Measurements from ENCODE around the gene ABLIM2.

The ABLIM2 gene

DNA sequence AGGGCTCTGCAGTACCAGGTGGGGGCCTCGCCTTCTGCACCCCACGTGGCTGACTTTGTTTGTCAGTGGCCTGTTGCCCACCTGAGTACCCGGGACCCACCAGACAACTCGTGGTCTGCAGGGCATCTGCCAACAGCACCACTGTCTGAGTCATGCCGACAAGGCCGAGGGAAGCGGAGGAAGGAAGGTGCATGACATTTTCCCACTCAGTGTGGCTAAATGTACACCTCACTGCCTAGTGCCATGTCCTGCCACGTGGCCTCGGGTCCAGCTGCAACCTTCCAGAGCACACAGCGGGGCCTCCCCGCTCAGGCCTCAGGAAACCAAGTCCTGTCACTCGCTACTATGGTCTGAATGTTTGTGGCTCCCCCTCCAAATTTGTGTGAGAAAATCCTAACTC lies 22.1 kb downstream of the ABLIM2 start:
- no peak for DNase-seq

DNA sequence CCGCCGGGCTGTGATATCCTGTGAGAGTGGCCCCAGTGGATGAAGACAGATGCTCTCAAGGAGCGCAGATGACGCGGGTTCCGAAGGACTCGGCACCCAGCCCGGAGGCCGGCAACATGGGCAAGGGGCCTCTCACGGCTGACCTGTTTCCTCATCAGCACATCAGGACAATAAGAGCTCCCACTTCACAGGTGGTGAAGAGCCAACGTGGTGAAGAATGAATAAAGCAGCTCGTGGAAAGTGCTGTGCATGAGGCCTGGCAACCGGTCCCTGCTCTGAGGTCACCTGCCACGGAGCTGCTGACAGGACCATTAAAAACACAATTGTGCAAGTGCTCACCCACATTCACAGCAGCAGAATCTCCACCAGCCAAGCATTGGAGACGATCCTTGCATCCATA lies 22.9 kb downstream of the ABLIM2 start:
- DNase-seq, result no peak

DNA sequence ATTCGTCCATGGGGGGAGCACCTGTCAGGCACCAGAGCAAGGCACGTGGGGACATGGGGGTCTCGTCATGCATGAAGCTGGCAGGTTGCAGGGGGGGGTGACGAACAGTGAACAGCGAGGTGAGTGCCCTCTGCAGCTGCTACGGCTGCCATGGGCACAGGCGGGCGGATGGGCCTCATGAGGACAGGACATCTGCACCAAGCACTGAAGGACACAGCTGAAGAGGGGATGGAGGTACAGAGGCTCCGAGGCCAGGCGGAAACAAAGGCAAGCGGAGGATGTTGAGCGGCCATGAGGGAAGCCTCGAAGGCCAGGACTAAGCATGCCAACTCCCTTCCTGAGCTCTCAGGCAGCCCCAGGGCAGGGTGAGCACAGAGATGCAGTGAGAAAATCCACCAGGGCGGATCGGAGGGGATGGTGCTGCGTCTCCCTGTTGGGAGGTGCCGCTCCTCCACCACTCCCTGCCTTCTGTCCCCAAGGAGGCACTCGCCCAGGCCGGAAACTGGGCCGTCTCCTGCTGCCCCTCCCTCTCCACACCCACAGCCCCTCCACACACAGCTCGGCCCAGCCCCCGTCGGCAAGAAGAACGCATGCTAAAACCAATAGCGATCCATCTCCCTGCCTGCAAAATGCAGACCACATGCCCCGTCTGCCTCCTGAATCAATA lies 24.6 kb downstream of the ABLIM2 start:
- no peak for DNase-seq

DNA sequence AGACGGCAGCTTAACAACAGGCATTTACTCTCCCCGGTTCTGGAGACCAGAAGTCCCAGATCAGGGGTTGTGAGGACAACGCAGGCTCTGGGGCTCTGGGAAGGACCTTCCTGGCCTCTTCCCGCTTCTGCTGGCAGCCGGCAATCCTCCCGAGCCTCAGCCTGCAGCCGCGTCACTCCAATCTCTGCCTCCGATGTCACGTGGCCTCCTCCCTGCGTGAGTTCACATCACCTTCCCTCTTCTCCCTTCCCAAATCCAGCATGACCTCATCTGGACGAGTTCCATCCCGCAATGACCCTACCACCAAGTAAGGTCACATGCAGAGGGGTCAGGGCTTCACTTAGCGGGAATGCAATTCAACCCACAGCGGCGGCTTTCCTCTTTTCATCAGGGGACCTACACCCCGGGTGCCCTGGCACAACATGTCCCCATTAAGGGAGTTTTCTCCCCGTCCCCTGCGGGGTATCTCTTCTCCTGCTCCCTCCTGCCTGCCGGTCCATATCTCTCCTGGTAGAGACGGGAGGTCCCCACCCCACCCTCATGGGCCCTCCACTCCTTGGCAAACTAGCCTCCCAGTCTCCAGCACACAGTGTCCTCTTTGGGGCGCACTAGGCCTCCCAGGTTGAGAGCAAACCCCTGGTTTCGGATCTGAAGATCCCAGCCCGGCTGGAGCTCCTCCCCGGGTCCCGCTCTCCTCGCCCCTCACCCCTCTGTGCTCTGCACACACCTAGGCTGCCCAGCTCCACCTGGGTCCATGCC lies 25.5 kb downstream of the ABLIM2 start:
- no peak for DNase-seq

DNA sequence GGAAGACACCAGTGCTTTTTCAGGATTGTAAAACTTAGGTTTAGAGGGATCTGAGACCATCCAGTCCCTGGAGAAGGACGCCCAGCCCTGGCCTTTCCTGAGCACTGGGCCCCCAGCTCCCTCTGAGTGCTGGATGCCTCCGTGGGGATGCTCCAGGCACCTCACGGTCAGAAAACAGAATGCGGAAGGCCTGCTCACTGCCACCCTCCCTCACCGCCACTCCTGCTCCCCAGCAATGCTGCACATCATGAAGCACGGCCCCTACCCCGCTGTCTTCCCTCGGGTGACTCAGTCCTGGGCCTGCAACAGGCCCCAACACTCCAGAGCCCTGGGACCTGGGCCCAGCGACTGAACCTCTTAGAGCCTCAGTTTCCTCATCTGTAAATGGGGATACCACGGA lies 26.2 kb downstream of the ABLIM2 start:
- no peak for DNase-seq

DNA sequence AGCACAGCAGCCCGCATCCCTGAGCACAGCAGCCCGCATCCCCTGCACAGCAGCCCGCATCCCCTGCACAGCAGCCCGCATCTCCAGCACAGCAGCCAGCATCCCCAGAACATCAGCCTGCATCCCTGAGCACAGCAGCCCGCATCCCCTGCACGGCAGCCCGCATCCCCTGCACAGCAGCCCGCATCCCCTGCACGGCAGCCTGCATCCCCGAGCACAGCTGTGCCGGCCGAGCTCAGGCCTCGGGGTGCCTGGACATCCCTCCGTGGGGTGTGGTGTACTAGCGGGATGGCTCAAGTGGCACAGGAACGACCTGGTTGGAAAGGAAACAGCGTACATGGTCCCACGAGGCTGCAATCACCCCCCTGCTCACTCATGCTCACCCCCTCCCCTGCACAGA lies 26.8 kb downstream of the ABLIM2 start:
- no peak for DNase-seq

DNA sequence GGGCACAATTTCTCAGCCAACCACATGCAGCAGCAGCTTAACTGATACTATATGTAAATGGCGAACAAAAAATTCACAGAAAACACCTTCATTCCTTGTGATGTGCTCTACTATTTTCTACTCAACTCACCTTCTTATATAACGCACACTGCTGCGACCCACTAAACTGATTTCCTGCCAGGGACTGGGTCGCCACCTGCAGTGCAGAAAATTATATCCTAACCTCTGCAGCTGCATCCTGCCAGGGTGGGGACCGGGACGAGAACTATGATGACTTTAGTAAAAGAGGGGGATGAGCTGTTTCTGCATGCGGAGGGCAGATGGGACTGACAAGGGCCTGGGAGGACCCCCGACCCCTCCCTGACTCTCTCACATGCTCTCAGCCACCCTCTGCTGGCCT lies 27.4 kb downstream of the ABLIM2 start:
- no peak for DNase-seq

DNA sequence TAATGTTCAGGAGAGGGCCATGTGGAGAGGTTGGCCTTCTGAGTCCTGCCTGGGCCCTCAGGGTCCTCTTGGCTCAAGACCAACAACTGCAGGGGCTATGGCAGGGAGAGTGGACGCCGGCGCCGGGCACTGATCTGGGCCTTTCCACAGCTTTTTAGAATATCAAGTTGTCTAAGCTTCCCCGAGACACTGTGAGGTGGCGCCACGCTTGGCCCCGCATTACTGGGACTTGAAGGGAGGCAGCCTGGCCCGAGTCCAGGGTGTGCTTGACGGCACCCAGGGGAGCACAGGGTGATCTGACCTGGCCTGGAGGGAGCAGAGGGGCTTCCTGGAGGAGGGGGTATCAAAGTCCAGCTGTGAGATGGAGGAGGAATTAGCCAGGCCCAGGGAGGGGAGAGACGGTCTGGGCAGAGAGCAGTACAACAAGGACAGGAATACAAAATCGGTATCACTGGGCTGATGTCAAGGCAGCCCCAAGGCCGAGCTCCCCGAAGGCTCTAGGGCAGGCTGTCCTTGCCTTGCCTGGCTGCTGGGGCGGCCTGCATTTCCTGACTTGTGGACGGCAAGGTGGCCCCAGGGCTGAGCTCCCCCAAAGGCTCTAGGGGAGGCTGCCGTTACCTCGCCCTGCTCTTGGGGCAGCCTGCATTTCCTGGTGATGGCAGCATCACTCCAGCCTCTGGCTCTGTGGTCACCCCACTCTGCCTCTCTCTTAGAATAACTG lies 28.1 kb downstream of the ABLIM2 start:
- no peak for DNase-seq

DNA sequence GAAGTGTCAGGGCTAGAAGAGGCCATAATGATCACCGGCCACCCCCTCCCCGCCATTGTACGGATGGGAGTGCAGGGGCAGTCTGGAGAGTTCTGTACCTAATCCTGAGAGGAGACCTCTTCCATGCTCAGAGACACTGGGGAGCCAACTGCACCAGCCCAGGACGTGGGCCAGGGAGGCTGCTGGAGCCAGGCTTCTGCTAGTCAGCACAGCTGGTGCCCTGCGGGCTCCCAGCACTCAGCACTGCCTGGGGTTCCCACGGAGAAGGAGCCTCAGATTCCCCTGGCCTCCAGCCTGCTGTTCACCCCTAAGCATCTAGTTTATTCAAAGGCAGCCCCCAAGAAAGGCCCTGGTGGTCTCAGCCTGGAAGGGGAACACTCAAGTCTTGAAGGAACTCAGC lies 28.8 kb downstream of the ABLIM2 start:
- DNase-seq, result no peak

DNA sequence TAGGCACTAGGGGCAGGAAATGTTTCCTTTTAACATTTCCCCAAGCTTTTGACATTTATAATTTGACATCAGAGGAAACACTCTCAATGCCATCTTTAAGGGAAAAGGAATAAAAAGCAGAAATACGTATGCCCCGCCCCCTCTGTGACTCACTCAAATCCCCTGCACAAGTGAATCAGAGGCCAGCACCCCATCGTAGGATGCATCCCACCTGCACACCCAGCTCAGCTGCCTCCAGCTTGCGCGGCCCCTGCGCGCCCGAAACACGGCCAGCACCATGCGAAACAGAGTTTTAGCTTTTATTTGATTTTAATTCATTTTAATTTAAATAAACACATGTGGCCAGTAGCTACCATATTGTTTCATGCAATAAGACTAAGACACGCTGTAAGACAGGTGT lies 29.5 kb downstream of the ABLIM2 start:
- peak; percentile 24 to 38 (median 34) for DNase-seq

DNA sequence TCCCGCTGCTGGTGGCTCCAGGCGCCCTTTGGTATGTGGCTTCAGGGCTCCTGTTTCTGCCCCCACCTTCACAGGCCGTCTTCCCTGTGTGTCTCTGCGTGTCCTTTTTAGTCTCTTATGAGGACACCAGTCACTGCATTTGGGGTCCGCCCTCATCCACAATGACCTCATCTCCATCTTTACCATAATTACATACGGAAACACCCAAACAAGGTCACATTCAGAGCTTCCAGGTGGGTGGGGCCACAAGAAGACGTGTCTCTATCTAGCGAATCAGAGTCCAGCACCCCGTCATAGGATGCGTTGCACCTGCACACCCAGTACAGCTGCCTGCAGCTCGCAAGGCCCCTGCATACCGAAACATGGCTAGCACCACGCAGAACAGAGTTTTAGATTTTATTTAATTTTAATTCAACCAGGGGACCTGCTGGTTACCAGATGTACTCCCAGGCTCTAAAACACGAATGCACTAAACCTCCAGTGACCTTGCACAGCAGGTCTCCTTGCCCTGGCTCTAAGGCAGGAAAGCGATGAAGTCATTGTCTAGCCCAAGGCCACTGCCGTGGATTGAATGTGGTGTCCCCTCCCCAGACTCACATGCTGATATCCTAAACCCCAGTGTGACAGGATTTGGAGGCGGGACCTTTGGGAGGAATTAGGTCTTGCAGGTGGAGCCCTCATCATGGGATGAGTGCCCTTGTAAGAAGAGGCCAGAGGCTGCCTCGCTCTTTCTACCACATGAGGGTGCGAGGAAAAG lies 30.3 kb downstream of the ABLIM2 start:
- no peak for DNase-seq

DNA sequence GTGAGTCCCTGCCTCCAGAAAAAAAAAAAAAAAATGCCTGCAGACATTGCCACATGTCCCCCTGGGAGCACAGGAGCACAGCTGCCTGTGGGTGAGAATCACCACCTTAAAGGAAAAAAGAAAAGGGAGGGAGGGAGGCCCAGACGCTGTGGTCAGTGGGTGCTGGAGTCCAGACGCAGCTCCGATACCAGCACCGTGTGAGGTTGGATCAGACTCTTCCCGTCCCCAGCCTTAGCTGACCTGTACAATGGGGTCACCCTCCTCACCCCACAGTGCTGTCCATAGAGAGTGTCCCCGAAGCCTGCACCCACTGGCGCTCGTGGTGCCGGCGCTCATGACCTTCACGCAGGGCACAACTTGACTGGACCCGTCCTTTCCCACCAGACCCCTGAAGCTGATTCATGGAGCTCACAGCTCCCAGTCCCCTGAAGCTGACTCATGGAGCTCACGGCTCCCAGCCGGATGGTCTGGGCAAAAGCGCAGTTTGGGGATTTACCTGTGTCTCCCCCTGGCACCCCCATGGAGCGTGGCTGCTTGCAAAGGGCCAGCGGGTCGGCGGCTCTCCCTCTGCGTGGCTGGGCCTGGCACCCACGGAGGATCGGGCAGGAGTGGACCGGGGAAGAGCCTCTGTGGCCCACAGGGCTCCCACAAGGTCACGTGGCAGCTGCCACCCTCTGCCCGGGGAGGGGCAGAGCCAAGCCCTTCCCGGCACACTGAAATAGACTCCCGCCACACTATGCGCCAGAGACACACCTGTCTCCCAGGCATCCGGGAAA lies 31.4 kb downstream of the ABLIM2 start:
- DNase-seq, result no peak

DNA sequence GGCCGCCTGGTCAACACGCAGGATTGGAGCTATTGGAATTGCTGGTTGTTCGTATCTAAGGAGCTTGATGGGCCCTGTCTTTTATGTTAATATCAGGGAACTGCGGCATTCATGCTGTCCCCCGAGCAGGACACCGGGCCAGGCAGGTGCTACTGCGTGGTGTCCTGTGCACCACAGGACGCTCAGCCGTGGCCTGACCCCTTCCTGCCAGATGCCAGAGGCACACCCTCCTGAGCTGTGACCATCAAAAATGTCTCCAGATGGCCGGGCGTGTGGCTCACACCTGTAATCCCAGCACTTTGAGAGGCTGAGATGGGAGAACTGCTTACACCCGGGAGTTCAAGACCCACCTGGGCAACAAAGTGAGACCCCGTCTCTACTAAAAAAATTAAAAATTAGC lies 32.1 kb downstream of the ABLIM2 start:
- no peak for DNase-seq

DNA sequence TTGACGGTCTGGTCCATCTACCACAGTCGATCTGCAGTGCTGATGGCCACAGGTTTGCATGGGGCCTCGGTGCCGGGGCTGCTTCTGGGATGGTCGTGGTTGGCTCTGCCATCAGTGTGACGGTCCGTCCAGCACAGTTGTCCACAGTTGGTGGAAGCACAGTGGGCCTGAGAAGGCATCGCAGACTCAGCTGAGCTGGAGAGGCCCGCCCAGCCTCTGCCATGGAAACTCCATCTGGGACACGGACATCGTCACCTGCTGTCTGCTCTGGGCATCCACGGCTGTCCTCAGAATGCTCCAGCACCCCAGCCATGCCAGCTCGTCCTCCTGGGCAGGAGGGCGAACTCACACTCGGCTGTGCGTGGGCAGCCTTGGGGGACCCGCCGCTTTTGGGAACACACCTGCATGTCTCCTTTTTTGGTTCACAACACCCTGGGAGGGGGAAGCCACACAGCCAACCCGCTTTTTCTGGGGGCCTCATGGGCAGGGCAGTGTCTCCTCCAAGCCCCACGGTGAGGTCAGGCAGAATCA lies 33.0 kb downstream of the ABLIM2 start:
- no peak for DNase-seq

DNA sequence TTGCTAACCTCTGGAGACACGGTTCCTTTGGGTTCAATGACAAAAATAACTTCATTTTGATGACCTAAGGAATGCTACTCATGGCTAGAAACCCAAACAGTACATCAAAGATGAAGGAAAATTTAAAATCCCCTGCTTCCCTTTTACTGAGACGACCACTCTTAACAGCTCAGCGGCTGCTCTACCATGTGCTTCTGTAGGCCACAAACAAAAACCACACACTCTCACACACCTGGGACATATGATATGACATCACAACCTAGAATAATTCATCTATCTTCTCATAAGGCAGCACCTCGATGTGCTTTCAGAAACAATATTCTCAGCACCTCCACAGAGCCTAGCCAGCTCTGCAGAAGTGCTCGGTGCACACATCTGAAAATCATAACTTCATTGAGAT lies 34.7 kb downstream of the ABLIM2 start:
- no peak for DNase-seq

DNA sequence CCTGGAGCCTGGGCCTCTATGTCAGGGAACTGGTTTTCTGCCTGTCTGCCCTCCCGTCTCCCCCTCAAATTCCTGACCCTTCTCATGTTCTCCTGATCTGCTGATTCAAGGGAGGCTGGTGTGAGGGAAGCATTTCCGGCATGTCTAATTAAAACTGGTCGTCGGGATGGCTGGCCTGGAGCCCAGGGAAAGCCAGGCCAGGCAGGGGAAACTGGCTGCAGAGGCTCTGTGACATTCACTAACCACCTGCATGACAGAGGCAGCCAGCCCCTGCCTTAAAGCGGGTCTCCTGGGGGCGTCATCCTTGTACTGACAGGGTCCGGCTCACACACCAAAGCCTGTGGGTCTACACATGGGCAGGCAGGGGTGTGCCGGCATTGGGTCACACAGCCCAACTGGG lies 35.2 kb downstream of the ABLIM2 start:
- no peak for DNase-seq

DNA sequence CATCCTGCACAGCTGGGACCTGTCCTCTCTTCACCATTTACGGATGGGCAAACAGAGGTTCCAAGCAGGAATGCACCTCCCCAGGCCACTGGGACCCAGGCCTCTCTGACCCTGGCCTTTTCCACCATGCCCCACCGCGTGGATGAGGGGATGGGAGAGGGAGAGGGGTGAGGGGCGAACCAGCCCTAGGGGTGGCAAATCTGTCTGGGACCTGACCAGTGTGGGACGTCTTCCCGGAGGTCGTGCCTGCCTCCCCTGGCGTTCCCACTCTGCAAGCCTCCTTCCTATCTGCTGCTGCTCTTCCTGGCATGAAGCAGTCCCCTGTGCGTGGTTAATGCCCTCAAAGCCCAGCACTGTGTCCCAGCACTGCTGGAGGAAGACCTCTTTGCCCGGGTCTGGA lies 35.9 kb downstream of the ABLIM2 start:
- no peak for DNase-seq

DNA sequence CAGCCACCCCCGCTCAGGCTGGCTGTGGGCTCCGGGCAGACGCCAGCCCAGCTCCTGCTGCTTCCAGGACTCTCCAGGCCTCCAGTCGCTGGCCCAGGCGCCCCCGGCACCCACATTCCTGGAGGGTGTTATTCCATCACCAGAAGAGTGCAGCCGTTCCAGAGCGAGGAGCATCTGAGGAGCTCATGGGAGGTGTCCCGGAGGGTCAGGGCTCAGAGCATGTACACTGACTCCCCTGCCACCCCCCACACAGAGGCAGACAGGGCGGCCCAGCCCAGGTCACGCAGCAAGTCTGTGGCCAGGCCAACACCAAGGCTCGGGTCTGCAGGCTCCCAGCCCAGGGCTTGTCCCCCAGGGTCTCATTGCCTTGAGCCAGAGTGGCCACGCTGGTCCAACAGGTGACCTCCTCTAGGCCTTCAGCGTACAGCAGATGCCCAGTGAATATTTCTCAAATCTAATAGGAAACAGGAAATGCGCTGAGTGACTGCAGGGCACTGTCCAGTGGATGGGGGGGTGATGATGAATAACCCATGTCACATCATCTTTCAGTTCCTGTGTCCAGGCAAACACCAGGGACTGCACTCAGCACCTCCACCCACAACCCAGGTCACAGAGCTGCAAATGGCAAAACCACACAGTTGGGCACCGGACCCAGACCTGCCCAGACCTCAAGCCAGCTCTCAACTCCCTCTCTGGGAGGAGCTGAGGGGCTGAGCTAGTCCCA lies 37.2 kb downstream of the ABLIM2 start:
- no peak for DNase-seq

DNA sequence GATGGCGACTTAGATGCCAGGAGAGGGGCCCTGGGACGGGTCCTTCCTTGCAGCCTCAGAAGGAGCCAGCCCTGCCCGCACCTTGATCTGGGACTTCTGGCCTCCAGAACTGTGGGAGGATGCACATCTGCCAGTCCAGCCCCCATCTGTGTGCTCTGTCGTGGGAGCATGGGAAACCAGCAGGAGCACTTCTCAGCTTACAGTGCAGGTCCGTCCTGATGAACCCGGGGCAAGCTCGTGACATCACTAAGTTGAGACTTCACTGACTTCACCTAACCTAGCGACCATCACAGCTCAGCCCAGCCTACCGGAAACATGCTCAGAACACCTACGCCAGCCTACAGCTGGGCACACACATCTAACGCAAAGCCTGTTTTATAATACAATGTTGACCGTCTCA lies 38.1 kb downstream of the ABLIM2 start:
- DNase-seq, result no peak

DNA sequence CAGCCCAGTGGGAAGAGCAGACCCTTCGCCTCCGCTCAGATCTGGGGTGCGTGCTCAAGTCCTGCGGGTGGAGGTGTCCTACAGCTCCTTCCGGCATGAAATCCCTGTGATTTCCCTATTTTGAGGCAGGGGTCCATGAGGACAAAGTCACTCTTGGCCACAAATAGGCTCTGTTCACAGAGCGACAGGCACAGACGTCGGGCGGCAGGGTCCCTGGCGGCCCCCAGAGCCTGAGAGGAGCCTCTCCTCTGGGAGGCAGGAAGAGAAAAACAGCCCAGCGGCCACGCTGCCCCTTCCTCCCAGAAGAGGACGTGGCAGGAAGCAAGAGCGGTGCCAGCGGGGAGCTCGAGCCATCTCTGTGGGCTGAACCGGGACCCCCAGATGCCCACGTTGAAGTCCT lies 38.7 kb downstream of the ABLIM2 start:
- no peak for DNase-seq

DNA sequence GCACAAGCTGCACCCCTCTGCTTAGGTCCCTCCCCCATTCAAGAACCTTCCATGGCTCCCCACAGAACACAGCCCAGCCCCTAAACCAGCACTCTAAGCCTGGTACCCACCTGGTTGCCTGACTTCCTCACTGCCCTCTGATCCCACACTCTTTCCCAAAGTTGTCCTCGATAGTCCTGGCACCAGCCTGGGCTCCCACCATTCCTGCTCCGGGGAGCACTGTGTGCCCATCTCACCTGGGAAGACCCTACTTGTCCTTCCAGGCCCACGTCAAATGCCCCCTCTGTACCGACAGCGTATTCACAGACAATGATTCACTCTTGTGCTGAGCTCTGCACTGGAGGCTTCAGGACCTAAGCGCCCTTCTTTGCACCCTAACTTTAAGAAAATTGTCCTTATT lies 40.1 kb downstream of the ABLIM2 start:
- DNase-seq, result no peak
